Activated gamma-delta T cell (primary cell): ENCODE measurements around the gene PLA2G2C.
A peak's percentile ranks its signal among the peaks of the same experiment; 100 is the strongest.

Experiments used
- DNase-seq: peaks from one replicate; lab custom pipeline; 2025; lab: John Stamatoyannopoulos, UW

PLA2G2C gene

GRCh38 chr1:20152599-20152930, 33.8 kb downstream of the PLA2G2C start:
- no peak for DNase-seq

- peak; percentile 32 for DNase-seq
Measured at GRCh38 chr1:20151906-20152598, 34.3 kb downstream of the PLA2G2C start.

- no peak for DNase-seq
Measured at GRCh38 chr1:20150969-20151368, 35.3 kb downstream of the PLA2G2C start.

GRCh38 chr1:20150326-20150705, 36.0 kb downstream of the PLA2G2C start:
- no peak for DNase-seq

DNA sequence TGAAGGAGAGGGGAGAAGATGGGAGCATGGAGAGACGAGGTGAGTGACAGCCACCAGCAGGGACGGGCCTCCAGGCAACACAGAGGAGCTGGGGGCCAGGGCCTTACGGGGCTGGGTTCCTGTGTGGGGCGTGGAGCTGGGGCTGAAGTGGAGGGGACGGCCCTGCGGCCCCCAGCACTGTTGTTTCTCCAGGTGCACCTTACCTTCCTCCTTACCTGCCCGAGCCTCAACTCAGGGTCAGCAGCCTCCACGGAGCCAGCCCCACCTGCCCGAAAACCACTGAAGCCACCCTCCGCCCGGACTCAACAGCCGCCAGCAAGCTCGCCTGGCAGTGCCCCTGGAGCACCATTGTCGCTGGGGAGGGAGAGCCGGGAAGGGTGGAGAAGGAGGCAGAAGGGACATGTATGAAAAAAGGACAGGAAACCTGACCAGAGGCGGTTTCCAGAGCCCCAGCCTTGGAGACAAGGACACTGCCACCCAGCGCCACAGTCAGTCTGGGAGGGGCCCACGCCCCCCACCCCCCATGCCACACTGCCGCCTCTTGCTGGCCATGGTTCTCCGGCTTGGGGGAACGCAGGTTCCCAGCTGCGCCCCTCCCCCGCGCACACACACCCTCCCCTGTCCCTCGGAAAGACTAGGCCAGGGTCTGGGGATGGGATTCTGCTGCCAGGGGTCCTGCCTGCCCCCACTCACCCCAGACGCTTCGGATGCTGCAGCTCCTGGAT, 36.6 kb downstream of the PLA2G2C start:
- no peak for DNase-seq

DNA sequence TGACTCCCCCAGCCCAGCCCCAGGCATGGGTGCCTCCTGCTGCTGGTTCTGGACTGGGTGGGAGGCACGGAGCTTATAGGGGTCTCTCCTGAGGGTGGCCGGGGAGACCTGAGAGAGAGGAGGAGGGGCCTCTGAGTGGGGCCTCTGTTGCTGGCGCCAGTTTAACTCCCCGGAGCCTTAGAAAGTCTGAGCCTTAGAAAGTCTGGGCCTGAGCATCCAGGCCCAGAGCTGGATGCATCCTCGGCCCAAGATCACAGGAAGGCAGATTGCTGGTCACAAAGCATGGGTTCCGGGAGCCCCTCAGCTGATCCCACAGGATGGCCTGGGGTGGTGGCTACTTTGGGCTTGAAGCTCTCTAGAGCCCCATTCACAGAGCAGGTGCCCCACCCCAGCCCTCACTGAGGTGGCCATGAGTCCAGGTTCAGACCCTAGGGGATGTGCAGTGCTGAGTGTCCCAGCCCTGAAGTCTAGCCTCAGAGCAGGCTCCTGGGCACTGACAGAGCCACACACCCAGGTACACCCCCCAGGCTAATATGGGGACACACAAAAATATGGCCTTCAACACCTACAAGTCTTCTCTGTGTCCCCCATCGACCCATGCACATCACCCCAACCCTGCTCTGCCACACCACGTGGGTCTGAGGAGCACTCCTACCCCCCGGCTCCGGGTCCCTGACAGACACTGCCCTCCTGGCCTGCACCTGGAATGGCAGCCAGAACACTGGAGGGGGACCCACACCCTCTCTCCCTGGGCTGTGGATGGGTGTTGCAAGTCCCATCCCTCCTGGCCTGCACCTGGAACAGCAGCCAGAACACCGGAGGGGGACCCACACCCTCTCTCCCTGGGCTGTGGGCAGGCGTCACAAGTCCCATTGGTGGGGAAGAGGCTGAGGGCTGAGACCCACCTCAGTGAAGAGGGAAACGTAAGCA, 37.5 kb downstream of the PLA2G2C start:
- DNase-seq = no peak

- DNase-seq = no peak
Measured at GRCh38 chr1:20147846-20148570, 38.3 kb downstream of the PLA2G2C start.

DNA sequence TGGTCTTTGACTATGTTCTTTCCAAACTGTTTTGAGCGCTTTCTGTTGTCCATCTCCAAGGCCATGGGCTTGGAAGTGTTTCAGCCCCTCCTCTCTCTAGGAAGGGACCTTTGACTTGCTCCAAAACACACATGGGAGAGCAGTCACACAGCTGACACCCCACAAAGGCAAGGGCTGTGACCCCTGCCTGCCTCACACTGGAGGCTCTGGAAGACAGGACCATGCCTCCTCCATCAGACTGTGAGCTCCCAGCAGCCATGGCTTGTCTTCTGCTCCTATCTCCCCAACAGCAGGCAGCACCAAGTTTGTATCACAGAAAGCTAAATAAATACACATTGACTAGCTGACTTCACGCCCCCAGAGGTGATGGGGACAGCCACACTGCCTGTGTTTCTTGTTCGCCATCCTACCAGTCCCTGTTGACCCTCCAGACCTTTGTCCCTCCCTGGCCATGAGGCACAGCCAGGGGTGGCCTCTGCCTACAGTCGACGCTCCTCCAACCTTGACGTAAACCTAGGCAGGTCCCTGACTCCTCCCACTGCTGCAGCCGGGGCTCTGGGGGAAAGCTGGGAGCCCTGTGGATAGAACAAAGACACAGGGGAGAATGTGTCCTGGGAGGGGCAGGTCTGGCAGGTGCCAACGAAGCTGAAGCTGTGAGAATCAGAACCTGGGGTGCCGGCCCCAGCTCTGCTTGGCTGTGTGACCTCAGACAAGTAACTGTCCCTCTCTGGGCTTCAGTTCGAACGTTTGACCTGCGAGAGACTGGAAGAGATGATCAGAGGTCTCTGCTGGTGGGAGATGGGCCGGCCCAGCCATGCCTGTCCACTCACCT, 42.4 kb downstream of the PLA2G2C start:
- DNase-seq = no peak

GRCh38 chr1:20143318-20143717, 43.0 kb downstream of the PLA2G2C start:
- DNase-seq = no peak

DNA sequence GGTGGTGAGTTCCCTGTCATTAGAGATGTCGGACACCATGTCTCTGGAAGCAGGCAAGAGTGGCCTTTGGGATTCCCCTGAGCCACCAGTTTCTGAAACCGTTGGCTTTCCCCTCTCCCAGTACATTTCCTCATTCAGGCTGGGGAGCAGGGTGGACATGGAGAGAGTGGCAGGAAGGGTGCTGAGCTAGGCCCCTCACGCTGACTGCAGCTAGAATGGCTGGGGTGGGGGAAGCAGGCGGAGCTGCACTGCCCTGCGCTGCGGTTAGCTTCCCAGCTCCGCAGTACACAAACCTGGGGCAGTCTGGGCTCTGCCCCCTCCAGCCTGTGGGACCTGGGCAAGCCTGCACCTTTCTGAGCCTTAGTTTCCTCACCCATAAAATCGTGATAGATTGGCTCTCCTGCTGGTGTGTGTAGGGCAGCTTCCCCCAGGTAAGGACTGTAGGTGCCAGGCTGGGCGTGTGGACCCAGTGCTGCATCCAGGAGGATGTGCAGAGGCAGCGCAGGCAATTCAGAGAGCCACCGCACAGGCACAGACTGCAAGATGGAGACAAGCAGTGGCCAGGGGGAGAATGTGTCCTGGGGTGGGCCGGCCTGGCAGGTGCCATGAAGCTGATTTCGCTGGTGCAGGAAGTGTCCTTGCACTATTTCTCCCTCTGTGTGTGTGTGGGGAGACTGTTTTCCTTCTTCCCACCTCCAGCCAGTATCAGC, 44.2 kb downstream of the PLA2G2C start:
- DNase-seq = no peak

- DNase-seq = no peak
Measured at GRCh38 chr1:20141466-20141865, 44.9 kb downstream of the PLA2G2C start.

DNA sequence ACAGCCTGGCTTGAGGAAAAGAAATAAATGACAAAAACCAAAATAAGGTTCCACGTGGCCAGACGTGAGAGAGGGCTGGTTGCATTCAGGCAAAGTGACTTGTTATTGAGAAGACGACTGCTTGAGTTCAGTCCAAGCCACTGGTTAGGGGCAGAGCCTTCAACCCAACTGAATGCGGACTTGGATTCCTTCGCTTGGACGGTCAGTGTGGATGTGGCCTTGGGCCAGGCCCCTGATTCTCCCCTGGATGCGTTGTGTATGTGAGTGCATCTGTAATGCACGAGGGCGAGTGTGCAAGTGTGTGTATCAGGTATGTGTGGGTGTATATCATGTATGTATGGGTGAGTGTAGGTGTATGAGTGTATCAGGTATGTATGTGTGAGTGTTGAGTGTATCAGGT, 45.3 kb downstream of the PLA2G2C start:
- DNase-seq = no peak

DNA sequence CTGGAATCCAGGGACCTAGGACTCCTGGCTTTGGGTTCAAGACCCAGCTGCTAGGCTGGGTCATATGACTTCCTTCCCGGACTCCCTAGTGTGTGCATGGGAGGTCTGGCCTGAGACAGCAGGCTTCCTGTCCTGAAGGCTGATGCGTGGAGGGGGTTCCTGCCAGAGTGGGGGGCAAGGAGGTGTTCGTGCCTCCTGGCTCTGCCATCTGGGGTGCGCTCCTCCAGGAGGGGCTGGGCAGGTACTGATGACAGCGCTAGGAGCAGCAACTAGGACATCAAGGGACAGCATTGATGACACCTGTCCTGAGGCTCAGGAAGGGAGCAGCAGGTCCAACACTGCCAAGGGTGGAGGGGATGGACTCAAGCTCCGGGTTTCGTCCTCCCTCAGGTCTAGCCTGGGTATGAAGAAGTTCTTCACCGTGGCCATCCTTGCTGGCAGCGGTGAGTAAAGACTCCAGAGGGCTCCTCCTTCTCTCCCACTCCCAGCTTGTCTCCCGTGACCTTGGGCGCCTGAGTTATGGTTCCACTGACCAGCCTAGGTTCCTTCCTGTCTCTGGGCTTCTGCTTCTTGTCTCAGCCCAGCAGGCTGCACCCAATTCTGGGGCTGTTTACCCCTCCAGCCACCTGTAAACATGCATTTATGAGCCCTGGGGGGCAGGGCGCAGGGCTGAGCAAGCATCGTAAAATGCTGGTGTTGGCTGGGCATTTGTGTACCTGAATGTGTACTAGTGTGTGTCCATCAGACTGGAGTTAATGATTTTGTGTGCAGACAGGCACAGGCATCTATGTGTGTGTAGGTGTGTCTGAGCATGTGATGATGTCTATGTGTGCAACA, 46.3 kb downstream of the PLA2G2C start:
- DNase-seq = no peak

DNA sequence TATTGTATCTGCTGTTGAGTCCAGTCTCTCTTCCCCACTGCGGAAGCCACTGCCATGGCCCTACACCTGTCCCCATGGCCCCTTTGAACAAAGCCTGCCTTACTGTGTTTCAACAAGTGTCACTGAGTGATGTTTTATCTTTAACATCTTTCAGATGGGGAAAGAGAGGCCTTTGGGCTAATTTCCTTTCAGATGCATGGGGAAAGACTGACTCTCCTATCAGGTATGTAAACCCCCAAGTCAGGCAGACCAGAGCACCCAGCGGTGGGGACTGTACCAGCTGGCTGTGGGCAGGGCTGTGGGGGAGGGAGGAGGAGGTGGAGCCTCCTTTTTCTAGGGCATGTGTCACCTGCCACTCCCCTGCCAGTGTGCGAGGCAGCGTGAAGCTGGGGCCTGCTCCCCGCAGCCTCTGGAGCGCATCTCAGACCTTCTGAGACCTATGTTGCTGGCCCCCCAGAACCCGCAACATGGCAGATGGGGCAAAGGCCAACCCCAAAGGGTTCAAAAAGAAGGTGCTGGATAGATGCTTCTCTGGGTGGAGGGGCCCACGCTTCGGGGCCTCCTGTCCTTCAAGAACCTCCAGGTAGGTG, 47.3 kb downstream of the PLA2G2C start, which contains the start of gene PLA2G2F:
PLA2G2F (plus strand) TSS at position 363 of the 590 bp plus-strand sequence; CDS start at position 468, 105 bp downstream.
- no peak for DNase-seq

GRCh38 chr1:20138346-20138745, 48.0 kb downstream of the PLA2G2C start:
- no peak for DNase-seq

- no peak for DNase-seq
Measured at GRCh38 chr1:20137604-20138003, 48.7 kb downstream of the PLA2G2C start.

DNA sequence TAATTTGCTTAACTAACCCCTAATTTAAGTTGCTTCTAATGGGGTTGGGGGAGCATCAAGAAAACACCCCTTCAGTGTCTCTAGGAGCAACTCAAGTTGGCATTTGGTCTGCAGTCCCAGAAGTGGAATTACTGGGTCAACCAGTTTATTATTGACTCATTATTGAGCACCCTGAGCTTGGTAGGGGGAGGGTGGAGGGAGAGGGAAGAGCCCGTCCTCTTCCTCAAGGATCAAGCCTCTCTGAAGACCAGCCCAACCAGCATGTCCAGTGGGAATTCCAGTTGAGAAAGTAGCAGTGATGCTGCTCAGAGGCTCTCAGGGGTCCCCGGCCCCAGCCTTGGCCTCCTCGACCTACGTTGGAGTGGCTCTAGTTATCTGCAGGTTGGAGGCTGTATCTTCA, 49.3 kb downstream of the PLA2G2C start:
- no peak for DNase-seq

GRCh38 chr1:20136249-20136648, 50.1 kb downstream of the PLA2G2C start:
- DNase-seq = no peak

- no peak for DNase-seq
Measured at GRCh38 chr1:20134995-20135394, 51.3 kb downstream of the PLA2G2C start.
